ENCODE results near the gene GSK3A. TPM values are rescaled to one million over a fixed set of nuclear protein-coding genes. Genes with fewer than 3 reads are reported as not detected.
A peak's percentile ranks its signal among the peaks of the same experiment; 100 is the strongest.

The GSK3A gene
- total RNA-seq, 1 donor from 2014 or later: 68.0 TPM

GRCh38 chr19:42285988-42286348 lies 43.6 kb upstream of the GSK3A start:
- Mint-ChIP-seq H3K27ac (ENCODE audit: unreplicated experiment) (no peak overlapping the region), H3K36me3 (ENCODE audit: low read depth) (peaks cover 3% of the 10 kb centered on the region), H3K4me1 (peaks cover 18% of the 10 kb centered on the region), H3K27me3 (ENCODE audit: low read depth) (peaks cover 4% of the 10 kb centered on the region), H3K4me3 (peak overlapping the region; percentile 98), H3K9me3 (no peaks in the 10 kb centered on the region)
- DNase-seq (ENCODE audit: low read depth, low spot score): no peak
- no peak for TF ChIP-seq CTCF (conservative IDR thresholded peaks at IDR 0.05)

- Mint-ChIP-seq H3K4me3 (peak overlapping the region; percentile 98), H3K4me1 (peaks cover 18% of the 10 kb centered on the region), H3K27me3 (ENCODE audit: low read depth) (peaks cover 4% of the 10 kb centered on the region), H3K27ac (ENCODE audit: unreplicated experiment) (no peak overlapping the region), H3K36me3 (ENCODE audit: low read depth) (peaks cover 3% of the 10 kb centered on the region), H3K9me3 (no peaks in the 10 kb centered on the region)
- no peak for DNase-seq (ENCODE audit: low read depth, low spot score)
- TF ChIP-seq CTCF (conservative IDR thresholded peaks at IDR 0.05): no peak
Measured at GRCh38 chr19:42285541-42285941, 43.1 kb upstream of the GSK3A start.

- no peak for DNase-seq (ENCODE audit: low read depth, low spot score)
- no peak for TF ChIP-seq CTCF (conservative IDR thresholded peaks at IDR 0.05)
- no peaks in the 10 kb centered on the region for H3K9me3 Mint-ChIP-seq
Measured at GRCh38 chr19:42284591-42285341, 42.4 kb upstream of the GSK3A start.

GRCh38 chr19:42284066-42284501 lies 41.7 kb upstream of the GSK3A start:
- H3K4me3 Mint-ChIP-seq: no peak overlapping the region
- peaks cover 3% of the 10 kb centered on the region for H3K36me3 Mint-ChIP-seq (ENCODE audit: low read depth)
- peaks cover 4% of the 10 kb centered on the region for H3K27me3 Mint-ChIP-seq (ENCODE audit: low read depth)
- TF ChIP-seq CTCF (conservative IDR thresholded peaks at IDR 0.05): no peak
- H3K9me3 Mint-ChIP-seq: no peaks in the 10 kb centered on the region
- H3K4me1 Mint-ChIP-seq: peaks cover 25% of the 10 kb centered on the region
- H3K27ac Mint-ChIP-seq (ENCODE audit: unreplicated experiment): no peak overlapping the region
- peak; percentile 59 for DNase-seq (ENCODE audit: low read depth, low spot score)

More at GRCh38 chr19:42284591-42285341, 42.4 kb upstream of the GSK3A start:
- H3K36me3 Mint-ChIP-seq (ENCODE audit: low read depth): peaks cover 3% of the 10 kb centered on the region
- H3K4me1 Mint-ChIP-seq: peaks cover 18% of the 10 kb centered on the region
- H3K27ac Mint-ChIP-seq (ENCODE audit: unreplicated experiment): peak overlapping the region; percentile 60
- H3K27me3 Mint-ChIP-seq (ENCODE audit: low read depth): peaks cover 4% of the 10 kb centered on the region
- H3K4me3 Mint-ChIP-seq: peak overlapping the region; percentile 98

GRCh38 chr19:42283188-42284065 lies 41.0 kb upstream of the GSK3A start:
- H3K9me3 Mint-ChIP-seq: no peaks in the 10 kb centered on the region
- H3K4me1 Mint-ChIP-seq: peaks cover 31% of the 10 kb centered on the region
- TF ChIP-seq CTCF (conservative IDR thresholded peaks at IDR 0.05): no peak
- H3K4me3 Mint-ChIP-seq: no peak overlapping the region
- DNase-seq (ENCODE audit: low read depth, low spot score): peak; percentile 87
- H3K27ac Mint-ChIP-seq (ENCODE audit: unreplicated experiment): no peak overlapping the region
- peaks cover 3% of the 10 kb centered on the region for H3K36me3 Mint-ChIP-seq (ENCODE audit: low read depth)
- H3K27me3 Mint-ChIP-seq (ENCODE audit: low read depth): peaks cover 4% of the 10 kb centered on the region

Measured in neural crest cell (in vitro differentiated cells).